ENCODE measurements around the gene KIAA0408.
"Not testable (repeated sequence)": the region's sequence is repeated elsewhere in the genome, so short reads cannot be mapped to it uniquely, and the experiment has no call there.

KIAA0408 gene

GRCh38 chr6:127453845-127454619, 5.2 kb downstream of the KIAA0408 start:
- no peak for TF ChIP-seq ZNF274 (IDR thresholded peaks at IDR 0.05; ENCODE audit: low read depth, low read length)
- no peak overlapping the region for H3K4me3 ChIP-seq (ENCODE audit: low read length)

GRCh38 chr6:127452803-127453202, 6.4 kb downstream of the KIAA0408 start:
- no peak for TF ChIP-seq ZNF274 (IDR thresholded peaks at IDR 0.05; ENCODE audit: low read depth, low read length)
- no peak overlapping the region for H3K4me3 ChIP-seq (ENCODE audit: low read length)

GRCh38 chr6:127451388-127451787, 7.8 kb downstream of the KIAA0408 start:
- no peak overlapping the region for H3K4me3 ChIP-seq (ENCODE audit: low read length)
- TF ChIP-seq ZNF274 (IDR thresholded peaks at IDR 0.05; ENCODE audit: low read depth, low read length) = no peak

- H3K4me3 ChIP-seq (ENCODE audit: low read length) = no peak overlapping the region
- no peak for TF ChIP-seq ZNF274 (IDR thresholded peaks at IDR 0.05; ENCODE audit: low read depth, low read length)
Observed at GRCh38 chr6:127447780-127448179, 11.4 kb downstream of the KIAA0408 start.

- no peak for TF ChIP-seq ZNF274 (IDR thresholded peaks at IDR 0.05; ENCODE audit: low read depth, low read length)
- no peak overlapping the region for H3K4me3 ChIP-seq (ENCODE audit: low read length)
Observed at GRCh38 chr6:127446356-127446755, 12.8 kb downstream of the KIAA0408 start.

GRCh38 chr6:127441881-127442280, 17.3 kb downstream of the KIAA0408 start:
- no peak overlapping the region for H3K4me3 ChIP-seq (ENCODE audit: low read length)

GRCh38 chr6:127439718-127440117, 19.5 kb downstream of the KIAA0408 start:
- H3K4me3 ChIP-seq (ENCODE audit: low read length) = no peak overlapping the region
- no peak for TF ChIP-seq ZNF274 (IDR thresholded peaks at IDR 0.05; ENCODE audit: low read depth, low read length)

More at GRCh38 chr6:127441881-127442280, 17.3 kb downstream of the KIAA0408 start:
- TF ChIP-seq ZNF274 (IDR thresholded peaks at IDR 0.05; ENCODE audit: low read depth, low read length) = no peak

GRCh38 chr6:127436578-127437110, 22.5 kb downstream of the KIAA0408 start:
- TF ChIP-seq ZNF274 (IDR thresholded peaks at IDR 0.05; ENCODE audit: low read depth, low read length) = no peak
- no peak overlapping the region for H3K4me3 ChIP-seq (ENCODE audit: low read length)

- TF ChIP-seq ZNF274 (IDR thresholded peaks at IDR 0.05; ENCODE audit: low read depth, low read length) = no peak
- no peak overlapping the region for H3K4me3 ChIP-seq (ENCODE audit: low read length)
Observed at GRCh38 chr6:127435626-127436220, 23.5 kb downstream of the KIAA0408 start.

GRCh38 chr6:127434651-127435050, 24.5 kb downstream of the KIAA0408 start:
- H3K4me3 ChIP-seq (ENCODE audit: low read length) = no peak overlapping the region
- TF ChIP-seq ZNF274 (IDR thresholded peaks at IDR 0.05; ENCODE audit: low read depth, low read length) = no peak

GRCh38 chr6:127428562-127428961, 30.6 kb downstream of the KIAA0408 start:
- H3K4me3 ChIP-seq (ENCODE audit: low read length) = not testable (repeated sequence)

GRCh38 chr6:127423921-127424320, 35.3 kb downstream of the KIAA0408 start:
- no peak for TF ChIP-seq ZNF274 (IDR thresholded peaks at IDR 0.05; ENCODE audit: low read depth, low read length)
- H3K4me3 ChIP-seq (ENCODE audit: low read length) = no peak overlapping the region

- not testable (repeated sequence) for H3K4me3 ChIP-seq (ENCODE audit: low read length)
Observed at GRCh38 chr6:127421164-127421563, 38.0 kb downstream of the KIAA0408 start.

- no peak for TF ChIP-seq ZNF274 (IDR thresholded peaks at IDR 0.05; ENCODE audit: low read depth, low read length)
Observed at GRCh38 chr6:127420556-127420955, 38.6 kb downstream of the KIAA0408 start.

GRCh38 chr6:127415096-127415495, 44.1 kb downstream of the KIAA0408 start:
- H3K4me3 ChIP-seq (ENCODE audit: low read length) = no peak overlapping the region
- TF ChIP-seq ZNF274 (IDR thresholded peaks at IDR 0.05; ENCODE audit: low read depth, low read length) = no peak

More at GRCh38 chr6:127420556-127420955, 38.6 kb downstream of the KIAA0408 start:
- no peak overlapping the region for H3K4me3 ChIP-seq (ENCODE audit: low read length)

- H3K4me3 ChIP-seq (ENCODE audit: low read length) = not testable (repeated sequence)
Observed at GRCh38 chr6:127413123-127413522, 46.1 kb downstream of the KIAA0408 start.

GRCh38 chr6:127412016-127412415, 47.2 kb downstream of the KIAA0408 start:
- H3K4me3 ChIP-seq (ENCODE audit: low read length) = not testable (repeated sequence)
